Measurements from ENCODE around the gene TMEM237.

Gene TMEM237

GRCh38 chr2:201607568-201607967 lies 35.7 kb downstream of the TMEM237 start:
- TF ChIP-seq CTCF (conservative IDR thresholded peaks at IDR 0.05; ENCODE audit: low read depth, low read length): no peak
- Histone ChIP-seq H3K4me2 (no peak overlapping the region), H4K20me1 (ENCODE audit: insufficient read depth) (no peaks in the 10 kb centered on the region), H3K4me1 (ENCODE audit: low read depth, poor library complexity, severe bottlenecking) (no peaks in the 10 kb centered on the region), H3K36me3 (ENCODE audit: insufficient read depth) (no peaks in the 10 kb centered on the region), H3K27ac (no peak overlapping the region), H3K27me3 (ENCODE audit: insufficient read depth, low read depth) (no peaks in the 10 kb centered on the region), H3K9ac (no peak overlapping the region), H2AFZ (ENCODE audit: low read depth) (no peak overlapping the region), H3K4me3 (IDR thresholded peaks at IDR 0.05; ENCODE audit: insufficient read depth, low read depth, low read length) (no peak overlapping the region), H3K79me2 (ENCODE audit: insufficient read depth, low read depth) (no peaks in the 10 kb centered on the region)

- no peak overlapping the region for H3K4me2 ChIP-seq
- H3K4me3 ChIP-seq (IDR thresholded peaks at IDR 0.05; ENCODE audit: insufficient read depth, low read depth, low read length): no peak overlapping the region
- no peak overlapping the region for H3K9ac ChIP-seq
- H3K27ac ChIP-seq: no peak overlapping the region
- no peak for TF ChIP-seq CTCF (conservative IDR thresholded peaks at IDR 0.05; ENCODE audit: low read depth, low read length)
- 0 out of 2 replicates have a peak overlapping the region, but pooled peaks have one; percentile 16 for H2AFZ ChIP-seq (ENCODE audit: low read depth)
- H3K36me3 ChIP-seq (ENCODE audit: insufficient read depth): no peaks in the 10 kb centered on the region
- no peaks in the 10 kb centered on the region for H3K27me3 ChIP-seq (ENCODE audit: insufficient read depth, low read depth)
- peaks cover 13% of the 10 kb centered on the region for H3K4me1 ChIP-seq (ENCODE audit: low read depth, poor library complexity, severe bottlenecking)
- H4K20me1 ChIP-seq (ENCODE audit: insufficient read depth): no peaks in the 10 kb centered on the region
- no peaks in the 10 kb centered on the region for H3K79me2 ChIP-seq (ENCODE audit: insufficient read depth, low read depth)
Measured at GRCh38 chr2:201600906-201601305, 42.4 kb downstream of the TMEM237 start.

- Histone ChIP-seq H3K4me1 (ENCODE audit: low read depth, poor library complexity, severe bottlenecking) (peaks cover 13% of the 10 kb centered on the region), H3K9ac (no peak overlapping the region), H3K79me2 (ENCODE audit: insufficient read depth, low read depth) (no peaks in the 10 kb centered on the region), H2AFZ (ENCODE audit: low read depth) (no peak overlapping the region), H3K36me3 (ENCODE audit: insufficient read depth) (no peaks in the 10 kb centered on the region), H3K27me3 (ENCODE audit: insufficient read depth, low read depth) (no peaks in the 10 kb centered on the region), H3K27ac (no peak overlapping the region), H4K20me1 (ENCODE audit: insufficient read depth) (no peaks in the 10 kb centered on the region), H3K4me3 (IDR thresholded peaks at IDR 0.05; ENCODE audit: insufficient read depth, low read depth, low read length) (no peak overlapping the region), H3K4me2 (no peak overlapping the region)
- TF ChIP-seq CTCF (conservative IDR thresholded peaks at IDR 0.05; ENCODE audit: low read depth, low read length): no peak
Measured at GRCh38 chr2:201597397-201597796, 45.9 kb downstream of the TMEM237 start.

- TF ChIP-seq CTCF (conservative IDR thresholded peaks at IDR 0.05; ENCODE audit: low read depth, low read length): no peak
- Histone ChIP-seq H3K4me1 (ENCODE audit: low read depth, poor library complexity, severe bottlenecking) (no peaks in the 10 kb centered on the region), H3K27ac (no peak overlapping the region), H3K4me3 (IDR thresholded peaks at IDR 0.05; ENCODE audit: insufficient read depth, low read depth, low read length) (no peak overlapping the region), H3K79me2 (ENCODE audit: insufficient read depth, low read depth) (no peaks in the 10 kb centered on the region), H4K20me1 (ENCODE audit: insufficient read depth) (no peaks in the 10 kb centered on the region), H3K9ac (no peak overlapping the region), H3K36me3 (ENCODE audit: insufficient read depth) (no peaks in the 10 kb centered on the region), H3K27me3 (ENCODE audit: insufficient read depth, low read depth) (no peaks in the 10 kb centered on the region), H2AFZ (ENCODE audit: low read depth) (no peak overlapping the region), H3K4me2 (no peak overlapping the region)
Measured at GRCh38 chr2:201580486-201580885, 62.8 kb downstream of the TMEM237 start.

Measured in KMS-11 (cell line).